Panc1 (cell line): ENCODE results near the gene IQSEC1. TPM values are rescaled to one million over a fixed set of nuclear protein-coding genes. Genes with fewer than 3 reads are reported as not detected.

Experiments
- ATAC-seq: fragments of 200-7000 bp; cut with Tn5 transposase; 2 replicates; pipeline ENCODE4 v1.9.1; 2020; ENCODE audit warnings: mild to moderate bottlenecking, moderate library complexity
- BruUV-seq: library from RNA; stranded (reverse); fragments of 400-500 nt; replicated peaks from 2 replicates; lab custom pipeline; 2021; lab: Mats Ljungman, UMichigan
- CTCF ChIA-PET: fragments of 300-600 bp; sonication (Branson Sonifier 250); formaldehyde crosslinking; loops from one replicate; lab custom pipeline; 2022; ENCODE audit warnings: antibody characterized with exemption; lab: Charles Lee
- POLR2A ChIA-PET: fragments of 300-600 bp; sonication (Branson Sonifier 250); formaldehyde crosslinking; loops from one replicate; lab custom pipeline; 2022; ENCODE audit warnings: antibody characterized with exemption; lab: Charles Lee
- DNase-seq: peaks from one replicate; pipeline ENCODE4 v3.0.0-alpha.2; 2010; ENCODE audit warnings: low read depth, low spot score
- H3K27ac ChIP-seq: 2 replicates; pipeline ENCODE4 v1.5.1; 2011; ENCODE audit warnings: mild to moderate bottlenecking, low read length, inconsistent platforms
- H3K27me3 ChIP-seq: fragments of 200-500 bp; sonication (Bioruptor generic); 2 replicates; pipeline ENCODE4 v1.6.0; 2014; ENCODE audit warnings: low read length, inconsistent platforms; ENCODE audit not compliant: control insufficient read depth, insufficient read depth
- H3K36me3 ChIP-seq: fragments of 200-500 bp; sonication (Bioruptor generic); 2 replicates; pipeline ENCODE4 v1.5.1; 2014; ENCODE audit warnings: inconsistent platforms, mild to moderate bottlenecking, low read length, moderate library complexity; ENCODE audit not compliant: control insufficient read depth, insufficient read depth
- H3K4me1 ChIP-seq: 2 replicates; pipeline ENCODE4 v1.5.1; 2011; ENCODE audit warnings: inconsistent platforms, mild to moderate bottlenecking, low read length, moderate library complexity; ENCODE audit not compliant: control insufficient read depth, insufficient read depth
- H3K4me3 ChIP-seq, 2 experiments: 2 replicates each; pipeline ENCODE4 v1.5.1; 2011 to 2012; ENCODE audit warnings: low read depth in 2 of 2, low read length in 2 of 2, mild to moderate bottlenecking in 2 of 2, inconsistent platforms in 1 of 2, moderate library complexity in 1 of 2
- H3K9me3 ChIP-seq: fragments of 200-500 bp; sonication (Bioruptor generic); 2 replicates; pipeline ENCODE4 v1.5.1; 2014; ENCODE audit warnings: low read depth, mild to moderate bottlenecking, inconsistent platforms, low read length, moderate library complexity; ENCODE audit not compliant: control insufficient read depth, insufficient read depth
- CTCF ChIP-seq: fragments of 450-650 bp; IDR thresholded peaks from 2 replicates; pipeline ENCODE4 v1.5.1; 2017; ENCODE audit warnings: mild to moderate bottlenecking
- POLR2AphosphoS5 ChIP-seq: IDR thresholded peaks from 2 replicates; pipeline ENCODE4 v1.6.1; 2012; ENCODE audit warnings: mild to moderate bottlenecking, low read depth, low read length, moderate library complexity
- REST ChIP-seq, 2 experiments: IDR thresholded peaks; 2 replicates each; pipeline ENCODE4 v1.6.1; 2011 to 2012; ENCODE audit warnings: low read depth in 2 of 2, control low read depth in 1 of 2, low read length in 1 of 2, mild to moderate bottlenecking in 1 of 2, moderate library complexity in 1 of 2; ENCODE audit not compliant: insufficient read depth in 1 of 2
- SIN3A ChIP-seq: IDR thresholded peaks from 2 replicates; pipeline ENCODE4 v1.6.1; 2012; ENCODE audit warnings: low read depth, mild to moderate bottlenecking, low read length, moderate library complexity, borderline replicate concordance; ENCODE audit not compliant: insufficient read depth
- TCF7L2 ChIP-seq: IDR thresholded peaks from 2 replicates; pipeline ENCODE4 v1.6.1; 2011; ENCODE audit warnings: mild to moderate bottlenecking, low read depth, low read length, inconsistent platforms
- in situ Hi-C: cut with HindIII; loops from 2 replicates; pipeline ENCODE4 v1.10.0; 2016; ENCODE audit warnings: low sequenced_read_pairs, low pct_unique_long_range_greater_than_20kb
- intact Hi-C: fragments of 100-400 bp; cut with micrococcal nuclease; formaldehyde crosslinking; loops from one replicate; pipeline ENCODE4 v1.10.0; 2022; ENCODE audit not compliant: unreplicated experiment
- total RNA-seq: library from RNA; stranded (reverse); gene quantifications from one replicate; pipeline ENCODE4 v1.2.1, GENCODE V29; 2021; ENCODE audit not compliant: unreplicated experiment

The IQSEC1 gene
- total RNA-seq, 1 experiment from 2014 or later, result 28.4 TPM

GRCh38 chr3:12886106-12886679 lies 187.0 kb downstream of the IQSEC1 start:
- BruUV-seq, result no TSS peak
- Histone ChIP-seq H3K9me3 (no peaks in the 10 kb centered on the region), H3K27ac (no peak overlapping the region), H3K36me3 (no peaks in the 10 kb centered on the region), H3K4me3 (no peak overlapping the region), H3K4me1 (no peaks in the 10 kb centered on the region), H3K27me3 (no peaks in the 10 kb centered on the region; the same call in 1 of the 2 replicates)
- ChIA-PET CTCF (no interaction called here), POLR2A (no interaction called here)
- TF ChIP-seq REST (IDR thresholded peaks at IDR 0.05; ENCODE audit: insufficient read depth in 1 of 2, low read depth in 2 of 2, low read length in 1 of 2) (no peak), POLR2AphosphoS5 (no peak), SIN3A (no peak), CTCF (no peak)
- intact Hi-C loops (no loop called here), in situ Hi-C loops (no loop called here)
- ATAC-seq (no peak), DNase-seq (no peak)

- no peak for TF ChIP-seq TCF7L2
- TF ChIP-seq REST (IDR thresholded peaks at IDR 0.05; ENCODE audit: insufficient read depth in 1 of 2, low read depth in 2 of 2, low read length in 1 of 2), result no peak
- TF ChIP-seq POLR2AphosphoS5, result no peak
- no peak for TF ChIP-seq CTCF
- TF ChIP-seq SIN3A, result no peak
- in situ Hi-C loops, result no loop called here
- CTCF ChIA-PET, result no interaction called here
- ATAC-seq, result no peak
- POLR2A ChIA-PET, result no interaction called here
- H3K4me3 ChIP-seq, result no peak overlapping the region
- H3K4me1 ChIP-seq, result no peaks in the 10 kb centered on the region
- no peak for DNase-seq
- no peaks in the 10 kb centered on the region; the same call in 1 of the 2 replicates for H3K27me3 ChIP-seq
- H3K27ac ChIP-seq, result no peak overlapping the region
- no TSS peak for BruUV-seq
- intact Hi-C loops, result no loop called here
- no peaks in the 10 kb centered on the region for H3K36me3 ChIP-seq
- H3K9me3 ChIP-seq, result no peaks in the 10 kb centered on the region
These were observed 187.7 kb downstream of the IQSEC1 start for GRCh38 chr3:12885583-12885930.
